H9 (cell line): ENCODE measurements around the gene ALDH1A2. TPM values are rescaled to one million over a fixed set of nuclear protein-coding genes. Genes with fewer than 3 reads are reported as not detected.

Experiments
- DNase-seq: peaks from one replicate; pipeline ENCODE4 v3.0.0-alpha.2; 2017
- H2AFZ ChIP-seq: one replicate; pipeline ENCODE4 v1.6.1; 2013; ENCODE audit warnings: mild to moderate bottlenecking, low read length, control low read depth, moderate library complexity
- H2AK5ac ChIP-seq: 2 replicates; pipeline ENCODE4 v1.6.1; 2013; ENCODE audit warnings: low read length, control low read depth, mixed read lengths; ENCODE audit not compliant: insufficient read length
- H2BK120ac ChIP-seq: one replicate; pipeline ENCODE4 v1.6.1; 2013; ENCODE audit warnings: low read depth, mild to moderate bottlenecking, low read length, control low read depth, inconsistent platforms; ENCODE audit not compliant: poor library complexity, severe bottlenecking
- H2BK12ac ChIP-seq: 2 replicates; pipeline ENCODE4 v1.6.1; 2013; ENCODE audit warnings: low read length, control low read depth, mixed read lengths, low read depth; ENCODE audit not compliant: insufficient read length
- H2BK15ac ChIP-seq: 2 replicates; pipeline ENCODE4 v1.6.1; 2013; ENCODE audit warnings: low read depth, low read length, control low read depth
- H2BK20ac ChIP-seq: one replicate; pipeline ENCODE4 v1.6.1; 2013; ENCODE audit warnings: low read depth, mild to moderate bottlenecking, low read length, control low read depth, inconsistent platforms; ENCODE audit not compliant: poor library complexity, severe bottlenecking
- H2BK5ac ChIP-seq: 2 replicates; pipeline ENCODE4 v1.6.1; 2013; ENCODE audit warnings: low read length, control low read depth, mixed read lengths; ENCODE audit not compliant: insufficient read length
- H3K14ac ChIP-seq: 2 replicates; pipeline ENCODE4 v1.6.1; 2013; ENCODE audit warnings: low read length, control low read depth; ENCODE audit not compliant: insufficient read depth
- H3K18ac ChIP-seq: 2 replicates; pipeline ENCODE4 v1.6.1; 2013; ENCODE audit warnings: low read depth, mild to moderate bottlenecking, mixed read lengths, low read length, control low read depth; ENCODE audit not compliant: insufficient read length
- H3K23ac ChIP-seq: 2 replicates; pipeline ENCODE4 v1.6.1; 2013; ENCODE audit warnings: low read length, control low read depth, mixed read lengths, low read depth; ENCODE audit not compliant: insufficient read length
- H3K23me2 ChIP-seq: 2 replicates; pipeline ENCODE4 v1.6.1; 2013; ENCODE audit warnings: low read depth, mild to moderate bottlenecking, mixed read lengths, low read length, control low read depth; ENCODE audit not compliant: insufficient read length, poor library complexity, severe bottlenecking
- H3K27ac ChIP-seq: 2 replicates; pipeline ENCODE4 v1.5.1; 2013; ENCODE audit warnings: low read length, control low read depth, mixed read lengths, low read depth; ENCODE audit not compliant: insufficient read length
- H3K27me3 ChIP-seq: 2 replicates; pipeline ENCODE4 v1.6.1; 2013; ENCODE audit warnings: low read length, control low read depth, inconsistent platforms; ENCODE audit not compliant: insufficient read depth
- H3K4ac ChIP-seq: 2 replicates; pipeline ENCODE4 v1.6.1; 2013; ENCODE audit warnings: low read depth, mild to moderate bottlenecking, control low read depth, inconsistent platforms, low read length, moderate library complexity
- H3K4me1 ChIP-seq: 2 replicates; pipeline ENCODE4 v1.6.1; 2013; ENCODE audit warnings: low read length, control low read depth, inconsistent platforms; ENCODE audit not compliant: insufficient read depth
- H3K4me2 ChIP-seq: 2 replicates; pipeline ENCODE4 v1.6.1; 2013; ENCODE audit warnings: low read length, control low read depth, mixed read lengths; ENCODE audit not compliant: insufficient read length, insufficient read depth
- H3K56ac ChIP-seq: 2 replicates; pipeline ENCODE4 v1.6.1; 2013; ENCODE audit warnings: low read depth, mild to moderate bottlenecking, mixed read lengths, low read length, control low read depth; ENCODE audit not compliant: insufficient read length
- H3K79me1 ChIP-seq: 2 replicates; pipeline ENCODE4 v1.6.1; 2013; ENCODE audit warnings: low read depth, mild to moderate bottlenecking, moderate library complexity, low read length, control low read depth, inconsistent platforms; ENCODE audit not compliant: insufficient read depth, poor library complexity, severe bottlenecking
- H3K79me2 ChIP-seq: 2 replicates; pipeline ENCODE4 v1.6.1; 2013; ENCODE audit warnings: low read length, control low read depth, inconsistent platforms; ENCODE audit not compliant: insufficient read depth
- H3K9ac ChIP-seq: 2 replicates; pipeline ENCODE4 v1.6.1; 2013; ENCODE audit warnings: low read length, control low read depth, mixed read lengths; ENCODE audit not compliant: insufficient read length; ENCODE audit errors: extremely low read depth
- H3K9me3 ChIP-seq: one replicate; pipeline ENCODE4 v1.6.1; 2013; ENCODE audit warnings: low read depth, low read length, inconsistent platforms; ENCODE audit not compliant: control insufficient read depth
- H3T11ph ChIP-seq: one replicate; pipeline ENCODE4 v1.6.1; 2013; ENCODE audit warnings: mild to moderate bottlenecking, low read length, control low read depth, inconsistent platforms
- H4K20me1 ChIP-seq: one replicate; pipeline ENCODE4 v1.6.1; 2013; ENCODE audit not compliant: control insufficient read depth, insufficient read length, insufficient read depth
- H4K5ac ChIP-seq: 2 replicates; pipeline ENCODE4 v1.6.1; 2013; ENCODE audit warnings: low read depth, mild to moderate bottlenecking, mixed read lengths, low read length, control low read depth; ENCODE audit not compliant: insufficient read length
- H4K8ac ChIP-seq: replicated peaks from 2 replicates; pipeline ENCODE4 v1.6.1; 2013; ENCODE audit warnings: low read length, control low read depth, mixed read lengths, low read depth; ENCODE audit not compliant: insufficient read length
- H4K91ac ChIP-seq: 2 replicates; pipeline ENCODE4 v1.6.1; 2013; ENCODE audit warnings: low read depth, mild to moderate bottlenecking, moderate library complexity, mixed read lengths, low read length, control low read depth; ENCODE audit not compliant: insufficient read length
- H3K27ac Mint-ChIP-seq, 3 experiments: 2 replicates in 2 of 3; 3 replicates in 1 of 3; pipeline ENCODE4 v1.8.0; 2020 to 2021; ENCODE audit warnings: mixed read lengths in 3 of 3, mild to moderate bottlenecking in 1 of 3, moderate library complexity in 1 of 3
- H3K27me3 Mint-ChIP-seq: 2 replicates; pipeline ENCODE4 v1.8.0; 2021; ENCODE audit warnings: low read depth, mild to moderate bottlenecking, moderate library complexity, mixed read lengths
- H3K36me3 Mint-ChIP-seq, 3 experiments: 2 replicates in 2 of 3; 3 replicates in 1 of 3; pipeline ENCODE4 v1.8.0; 2020 to 2021; ENCODE audit warnings: low read depth in 3 of 3, mixed read lengths in 3 of 3; ENCODE audit not compliant: insufficient read depth in 1 of 3
- H3K4me1 Mint-ChIP-seq, 2 experiments: 2 replicates each; pipeline ENCODE4 v1.8.0; 2020; ENCODE audit warnings: mixed read lengths in 2 of 2
- H3K4me3 Mint-ChIP-seq, 2 experiments: 2 replicates in 1 of 2; 3 replicates in 1 of 2; pipeline ENCODE4 v1.8.0; 2020 to 2021; ENCODE audit warnings: mild to moderate bottlenecking in 2 of 2, mixed read lengths in 2 of 2, moderate library complexity in 1 of 2
- H3K9me3 Mint-ChIP-seq, 2 experiments: 2 replicates in 1 of 2; 3 replicates in 1 of 2; pipeline ENCODE4 v1.8.0; 2020; ENCODE audit warnings: mild to moderate bottlenecking in 2 of 2, mixed read lengths in 2 of 2, moderate library complexity in 1 of 2
- WGBS: extraction: QIAGEN DNeasy Blood & Tissue Kit; methylation state at CpG from one replicate; pipeline ENCODE4 v1.1.7; 2013; ENCODE audit warnings: missing lambda C conversion rate, low lambda C conversion rate, mixed read lengths; ENCODE audit not compliant: insufficient read length; ENCODE audit errors: extremely low coverage; 5-methylcytosine and 5-hydroxymethylcytosine counted together
- total RNA-seq: library from RNA; stranded (reverse); gene quantifications from 2 replicates; pipeline ENCODE4 v1.2.1, GENCODE V29; 2021
- TF ChIP-seq, protein P1 (sequence below): fragments of 200-600 bp; sonication (generic); conservative IDR thresholded peaks from 3 replicates; pipeline ENCODE4 v1.8.0; 2021; ENCODE audit warnings: antibody characterized with exemption, mild to moderate bottlenecking

The ALDH1A2 gene
- total RNA-seq, 1 experiment from 2014 or later: 0.72 TPM

DNA sequence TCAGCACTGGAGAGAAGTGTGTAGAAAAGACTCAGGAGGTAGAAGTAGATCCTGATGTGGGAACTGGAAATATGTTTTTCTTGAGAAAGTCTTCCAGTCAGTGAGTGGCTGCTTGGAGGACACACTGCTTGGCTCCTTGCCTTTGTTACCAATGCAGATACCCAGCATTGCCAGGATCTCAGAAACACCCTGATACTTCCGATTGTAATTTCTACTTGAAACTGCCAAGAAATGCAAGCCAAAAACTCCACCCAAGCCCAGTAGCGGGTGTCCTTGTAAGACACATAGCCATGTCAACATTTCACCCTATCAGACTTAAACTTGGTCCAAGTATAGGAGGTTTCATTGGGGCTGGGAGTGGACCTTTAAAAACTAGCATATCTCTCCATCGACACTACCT, 141.8 kb downstream of the ALDH1A2 start:
- Histone ChIP-seq H2BK5ac (no peak overlapping the region), H4K20me1 (no peaks in the 10 kb centered on the region), H3K79me1 (no peaks in the 10 kb centered on the region), H2AFZ (no peak overlapping the region), H2BK20ac (no peak overlapping the region), H3K79me2 (no peaks in the 10 kb centered on the region), H2BK120ac (no peak overlapping the region), H3K4ac (no peak overlapping the region), H3K27ac (no peak overlapping the region), H2BK15ac (no peak overlapping the region), H3K56ac (no peak overlapping the region), H4K8ac (no peak overlapping the region), H3K9ac (no peak overlapping the region), H3K23ac (no peak overlapping the region), H2AK5ac (no peak overlapping the region), H3K4me1 (no peaks in the 10 kb centered on the region), H2BK12ac (no peak overlapping the region), H3K4me2 (no peak overlapping the region), H3K23me2 (no peaks in the 10 kb centered on the region), H3T11ph (no peak overlapping the region), H4K5ac (no peak overlapping the region), H3K27me3 (no peaks in the 10 kb centered on the region), H3K18ac (no peak overlapping the region), H3K9me3 (no peaks in the 10 kb centered on the region), H4K91ac (no peak overlapping the region), H3K14ac (no peak overlapping the region)
- H3K9me3 Mint-ChIP-seq: no peaks in the 10 kb centered on the region
- H3K27ac Mint-ChIP-seq: no peak overlapping the region
- TF ChIP-seq, protein P1, sequence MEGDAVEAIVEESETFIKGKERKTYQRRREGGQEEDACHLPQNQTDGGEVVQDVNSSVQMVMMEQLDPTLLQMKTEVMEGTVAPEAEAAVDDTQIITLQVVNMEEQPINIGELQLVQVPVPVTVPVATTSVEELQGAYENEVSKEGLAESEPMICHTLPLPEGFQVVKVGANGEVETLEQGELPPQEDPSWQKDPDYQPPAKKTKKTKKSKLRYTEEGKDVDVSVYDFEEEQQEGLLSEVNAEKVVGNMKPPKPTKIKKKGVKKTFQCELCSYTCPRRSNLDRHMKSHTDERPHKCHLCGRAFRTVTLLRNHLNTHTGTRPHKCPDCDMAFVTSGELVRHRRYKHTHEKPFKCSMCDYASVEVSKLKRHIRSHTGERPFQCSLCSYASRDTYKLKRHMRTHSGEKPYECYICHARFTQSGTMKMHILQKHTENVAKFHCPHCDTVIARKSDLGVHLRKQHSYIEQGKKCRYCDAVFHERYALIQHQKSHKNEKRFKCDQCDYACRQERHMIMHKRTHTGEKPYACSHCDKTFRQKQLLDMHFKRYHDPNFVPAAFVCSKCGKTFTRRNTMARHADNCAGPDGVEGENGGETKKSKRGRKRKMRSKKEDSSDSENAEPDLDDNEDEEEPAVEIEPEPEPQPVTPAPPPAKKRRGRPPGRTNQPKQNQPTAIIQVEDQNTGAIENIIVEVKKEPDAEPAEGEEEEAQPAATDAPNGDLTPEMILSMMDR: no peak
- no peaks in the 10 kb centered on the region for H3K36me3 Mint-ChIP-seq
- no peak overlapping the region for H3K4me3 Mint-ChIP-seq
- no peaks in the 10 kb centered on the region for H3K4me1 Mint-ChIP-seq
- no CpG with 5 or more reads among the region's 3 CpGs for WGBS
- DNase-seq: no peak
- H3K27me3 Mint-ChIP-seq: peaks cover 3% of the 10 kb centered on the region; the same call in 1 of the 2 replicates
